WTC11 (cell line): ENCODE results near the gene PLXND1. TPM values are rescaled to one million over a fixed set of nuclear protein-coding genes. Genes with fewer than 3 reads are reported as not detected.

Source experiments
- ATAC-seq: fragments of 200-7000 bp; cut with Tn5 transposase; 2 replicates; pipeline ENCODE4 v1.10.0; 2021; ENCODE audit warnings: mild to moderate bottlenecking, moderate library complexity
- CTCF ChIA-PET: fragments of 300-600 bp; sonication (Branson Sonifier 250); formaldehyde crosslinking; loops from one replicate; lab custom pipeline; 2021; ENCODE audit warnings: antibody characterized with exemption; lab: Charles Lee
- POLR2A ChIA-PET: fragments of 350-600 bp; sonication (Branson Sonifier 250); formaldehyde crosslinking; loops from one replicate; lab custom pipeline; 2021; ENCODE audit warnings: antibody characterized with exemption; lab: Charles Lee
- DNase-seq: peaks from one replicate; pipeline ENCODE4 v3.0.0; 2021; ENCODE audit warnings: low spot score
- H3K27ac Mint-ChIP-seq: 2 replicates; pipeline ENCODE4 v1.8.0; 2021; ENCODE audit warnings: mixed read lengths
- H3K27me3 Mint-ChIP-seq: 2 replicates; pipeline ENCODE4 v1.8.0; 2021; ENCODE audit warnings: low read depth, mild to moderate bottlenecking, moderate library complexity, mixed read lengths
- H3K36me3 Mint-ChIP-seq: 2 replicates; pipeline ENCODE4 v1.8.0; 2021; ENCODE audit warnings: mixed read lengths
- H3K4me1 Mint-ChIP-seq: 2 replicates; pipeline ENCODE4 v1.8.0; 2022; ENCODE audit warnings: mixed read lengths
- H3K4me3 Mint-ChIP-seq: 2 replicates; pipeline ENCODE4 v1.8.0; 2021; ENCODE audit warnings: mild to moderate bottlenecking, moderate library complexity, mixed read lengths
- H3K9me3 Mint-ChIP-seq: 2 replicates; pipeline ENCODE4 v1.8.0; 2021; ENCODE audit warnings: mixed read lengths
- ELF4 ChIP-seq: sonication (generic); formaldehyde crosslinking; IDR thresholded peaks from 2 replicates; pipeline ENCODE4 v1.8.1; 2022; ENCODE audit warnings: low read depth, mild to moderate bottlenecking, moderate library complexity, missing genetic modification reagents
- ETV6 ChIP-seq: sonication (generic); formaldehyde crosslinking; IDR thresholded peaks from 2 replicates; pipeline ENCODE4 v1.8.1; 2022; ENCODE audit warnings: mild to moderate bottlenecking, missing genetic modification reagents
- GTF2I ChIP-seq: fragments of 250-450 bp; sonication (Bioruptor Pico); conservative IDR thresholded peaks from 2 replicates; pipeline ENCODE4 v1.4.0; 2021; ENCODE audit warnings: mild to moderate bottlenecking
- IRF2 ChIP-seq: sonication (generic); formaldehyde crosslinking; IDR thresholded peaks from 2 replicates; pipeline ENCODE4 v1.8.0; 2022; ENCODE audit warnings: low read depth, missing genetic modification reagents, borderline replicate concordance
- RELA ChIP-seq: sonication (generic); formaldehyde crosslinking; IDR thresholded peaks from 2 replicates; pipeline ENCODE4 v1.8.1; 2022; ENCODE audit warnings: missing genetic modification reagents, mild to moderate bottlenecking, borderline replicate concordance
- SMAD4 ChIP-seq: sonication (generic); formaldehyde crosslinking; IDR thresholded peaks from 2 replicates; pipeline ENCODE4 v1.8.0; 2022; ENCODE audit warnings: mild to moderate bottlenecking, missing genetic modification reagents
- SP1 ChIP-seq: sonication (generic); formaldehyde crosslinking; conservative IDR thresholded peaks from 2 replicates; pipeline ENCODE4 v1.8.1; 2022; ENCODE audit warnings: missing genetic modification reagents
- USF2 ChIP-seq: sonication (generic); formaldehyde crosslinking; IDR thresholded peaks from 2 replicates; pipeline ENCODE4 v1.8.1; 2023; ENCODE audit warnings: mild to moderate bottlenecking, missing genetic modification reagents, moderate library complexity
- ZBTB21 ChIP-seq: sonication (generic); formaldehyde crosslinking; IDR thresholded peaks from 2 replicates; pipeline ENCODE4 v1.8.1; 2023; ENCODE audit warnings: mild to moderate bottlenecking, missing genetic modification reagents, borderline replicate concordance
- ZBTB43 ChIP-seq: sonication (generic); formaldehyde crosslinking; IDR thresholded peaks from 2 replicates; pipeline ENCODE4 v1.8.1; 2023; ENCODE audit warnings: mild to moderate bottlenecking, missing genetic modification reagents
- ZNF121 ChIP-seq: sonication (generic); formaldehyde crosslinking; IDR thresholded peaks from 2 replicates; pipeline ENCODE4 v1.8.0; 2023; ENCODE audit warnings: missing genetic modification reagents
- ZNF219 ChIP-seq: sonication (generic); formaldehyde crosslinking; IDR thresholded peaks from 2 replicates; pipeline ENCODE4 v1.8.0; 2023; ENCODE audit warnings: missing genetic modification reagents, mild to moderate bottlenecking, borderline replicate concordance
- ZNF263 ChIP-seq: sonication (generic); formaldehyde crosslinking; IDR thresholded peaks from 2 replicates; pipeline ENCODE4 v1.8.1; 2022; ENCODE audit warnings: low read depth, mild to moderate bottlenecking, moderate library complexity, missing genetic modification reagents
- ZNF423 ChIP-seq: fragments of 250-450 bp; sonication (Bioruptor Pico); IDR thresholded peaks from 2 replicates; pipeline ENCODE4 v2.1.2; 2022; ENCODE audit warnings: mild to moderate bottlenecking, moderate library complexity
- ZNF532 ChIP-seq: fragments of 250-450 bp; sonication (Bioruptor Pico); IDR thresholded peaks from 2 replicates; pipeline ENCODE4 v1.9.0; 2021; ENCODE audit warnings: mild to moderate bottlenecking, borderline replicate concordance
- total RNA-seq: library from RNA; stranded (reverse); gene quantifications from 3 replicates; pipeline ENCODE4 v1.2.3, GENCODE V29; 2021

The PLXND1 gene
- total RNA-seq, 1 experiment from 2014 or later, result 56.7 TPM

- POLR2A ChIA-PET, result no interaction called here
- Mint-ChIP-seq H3K36me3 (no peaks in the 10 kb centered on the region), H3K9me3 (no peaks in the 10 kb centered on the region)
- no peak for DNase-seq
- CTCF ChIA-PET, result interaction anchor here (0.5 to 6.1 kb wide), 9 partner anchors 10 to 145 kb away, joined by 3 to 47 read pairs (median 5); partner anchors contain the start of gene PLXND1
- TF ChIP-seq GTF2I (CRISPR knock-in tag), result peak; percentile 84
- TF ChIP-seq ZBTB43 (CRISPR knock-in tag), result no peak
- TF ChIP-seq, all 79 proteins: peak for 1
- ATAC-seq, result no peak
- H3K4me1 Mint-ChIP-seq, result peaks cover 85% of the 10 kb centered on the region
- no peak overlapping the region for H3K27ac Mint-ChIP-seq
- H3K4me3 Mint-ChIP-seq, result no peak overlapping the region
- H3K27me3 Mint-ChIP-seq, result no peaks in the 10 kb centered on the region
These were observed 10.8 kb downstream of the PLXND1 start for GRCh38 chr3:129595544-129596193.

- H3K4me1 Mint-ChIP-seq, result peaks cover 85% of the 10 kb centered on the region
- no peaks in the 10 kb centered on the region for H3K36me3 Mint-ChIP-seq
- ATAC-seq (no peak), DNase-seq (no peak)
- TF ChIP-seq IRF2 (CRISPR knock-in tag) (no peak), SP1 (CRISPR knock-in tag) (no peak), RELA (CRISPR knock-in tag) (no peak), ZNF532 (CRISPR knock-in tag) (no peak), ZNF423 (CRISPR knock-in tag) (no peak), ZNF219 (CRISPR knock-in tag) (no peak), USF2 (CRISPR knock-in tag) (no peak), ZBTB21 (CRISPR knock-in tag) (no peak), ZNF263 (no peak), ZNF121 (CRISPR knock-in tag) (no peak), ELF4 (no peak)
- H3K9me3 Mint-ChIP-seq, result no peaks in the 10 kb centered on the region
- peak overlapping the region; percentile 23; the same call in 1 of the 2 replicates for H3K27ac Mint-ChIP-seq
- no peaks in the 10 kb centered on the region for H3K27me3 Mint-ChIP-seq
- no peak overlapping the region for H3K4me3 Mint-ChIP-seq
- CTCF ChIA-PET, result interaction anchor here (0.9 to 3.9 kb wide), 9 partner anchors 9 to 347 kb away, joined by 3 to 35 read pairs (median 4); no protein-coding TSS in a partner anchor
- POLR2A ChIA-PET, result interaction anchor here (0.7 kb wide), 1 partner anchor 10 kb away, joined by 3 read pairs; no protein-coding TSS in a partner anchor
These were observed 11.5 kb downstream of the PLXND1 start for GRCh38 chr3:129594907-129595390.

- Mint-ChIP-seq H3K36me3 (no peaks in the 10 kb centered on the region), H3K27me3 (no peaks in the 10 kb centered on the region), H3K27ac (peak overlapping the region; percentile 87), H3K4me3 (no peak overlapping the region), H3K4me1 (peaks cover 81% of the 10 kb centered on the region), H3K9me3 (no peaks in the 10 kb centered on the region)
- ChIA-PET CTCF (interaction anchor here (0.7 to 3.9 kb wide), 9 partner anchors 9 to 348 kb away, joined by 3 to 35 read pairs (median 3); no protein-coding TSS in a partner anchor), POLR2A (interaction anchor here (0.7 kb wide), 1 partner anchor 11 kb away, joined by 3 read pairs; no protein-coding TSS in a partner anchor)
- no peak for DNase-seq
- TF ChIP-seq SMAD4 (CRISPR knock-in tag), result no peak
- no peak for TF ChIP-seq ZNF423 (CRISPR knock-in tag)
- TF ChIP-seq ZBTB43 (CRISPR knock-in tag), result no peak
- TF ChIP-seq ETV6 (CRISPR knock-in tag), result no peak
- no peak for TF ChIP-seq ELF4
- no peak for ATAC-seq
These were observed 12.1 kb downstream of the PLXND1 start for GRCh38 chr3:129594409-129594808.
